DND-41 (cell line): ENCODE data around the gene PGM5.

Experiments
- ATAC-seq: fragments of 200-7000 bp; cut with Tn5 transposase; 3 replicates; pipeline ENCODE4 v1.9.1; 2021; ENCODE audit warnings: low read depth; ENCODE audit not compliant: insufficient read depth
- DNase-seq: peaks from one replicate; pipeline ENCODE4 v3.0.0-alpha.2; 2020
- H2AFZ ChIP-seq: 2 replicates; pipeline ENCODE4 v1.6.0; 2012; ENCODE audit warnings: low read depth, low read length
- H3K27ac ChIP-seq: 2 replicates; pipeline ENCODE4 v1.5.1; 2012; ENCODE audit warnings: low read length, inconsistent platforms
- H3K27me3 ChIP-seq: fragments of 200-600 bp; sonication (generic); 2 replicates; pipeline ENCODE4 v1.6.0; 2012; ENCODE audit warnings: low read length, mild to moderate bottlenecking, inconsistent platforms; ENCODE audit not compliant: insufficient read depth, poor library complexity
- H3K36me3 ChIP-seq: 2 replicates; pipeline ENCODE4 v1.5.1; 2012; ENCODE audit warnings: low read length, inconsistent platforms; ENCODE audit not compliant: insufficient read depth
- H3K4me1 ChIP-seq: 2 replicates; pipeline ENCODE4 v1.5.1; 2012; ENCODE audit warnings: mild to moderate bottlenecking, low read length; ENCODE audit not compliant: insufficient read depth
- H3K4me2 ChIP-seq: 2 replicates; pipeline ENCODE4 v1.6.0; 2012; ENCODE audit warnings: mild to moderate bottlenecking, moderate library complexity, low read length, inconsistent platforms; ENCODE audit not compliant: insufficient read depth
- H3K4me3 ChIP-seq, 2 experiments: fragments of 200-600 bp in 1 of 2; shearing (Covaris generic) in 1 of 2; 2 replicates each; pipeline ENCODE4 v1.5.1; 2012 to 2016; ENCODE audit warnings: inconsistent platforms in 2 of 2, low read length in 2 of 2, mild to moderate bottlenecking in 2 of 2, low read depth in 1 of 2, moderate library complexity in 1 of 2
- H3K79me2 ChIP-seq: 2 replicates; pipeline ENCODE4 v1.6.0; 2012; ENCODE audit warnings: low read length, inconsistent platforms; ENCODE audit not compliant: insufficient read depth
- H3K9ac ChIP-seq: 2 replicates; pipeline ENCODE4 v1.6.0; 2012; ENCODE audit warnings: low read depth, mild to moderate bottlenecking, inconsistent platforms, low read length, moderate library complexity
- H3K9me3 ChIP-seq: 2 replicates; pipeline ENCODE4 v1.5.1; 2012; ENCODE audit warnings: low read length, moderate library complexity, mild to moderate bottlenecking, inconsistent platforms; ENCODE audit not compliant: insufficient read depth, severe bottlenecking
- H4K20me1 ChIP-seq: 2 replicates; pipeline ENCODE4 v1.6.0; 2012; ENCODE audit warnings: low read length; ENCODE audit not compliant: insufficient read depth
- CTCF ChIP-seq: IDR thresholded peaks from 2 replicates; pipeline ENCODE4 v1.5.1; 2012; ENCODE audit warnings: borderline replicate concordance, low read length, moderate library complexity, mild to moderate bottlenecking; ENCODE audit not compliant: poor library complexity, severe bottlenecking; ENCODE audit errors: extremely low read depth
- EZH2 ChIP-seq: IDR thresholded peaks from 3 replicates; pipeline ENCODE4 v1.6.1; 2012; ENCODE audit warnings: borderline replicate concordance, low read depth, mild to moderate bottlenecking, moderate library complexity, low read length, inconsistent platforms; ENCODE audit not compliant: severe bottlenecking

PGM5 gene

GRCh38 chr9:68552700-68553476, 196.5 kb downstream of the PGM5 start:
- no peak for ATAC-seq

GRCh38 chr9:68555437-68556150, 199.2 kb downstream of the PGM5 start:
- no peaks in the 10 kb centered on the region for H3K4me1 ChIP-seq
- no peak overlapping the region for H2AFZ ChIP-seq
- H3K4me2 ChIP-seq, result no peak overlapping the region
- no peaks in the 10 kb centered on the region for H4K20me1 ChIP-seq
- H3K27ac ChIP-seq, result no peak overlapping the region
- H3K4me3 ChIP-seq, result no peak overlapping the region
- H3K36me3 ChIP-seq, result no peaks in the 10 kb centered on the region
- no peak overlapping the region for H3K9ac ChIP-seq
- H3K9me3 ChIP-seq, result no peaks in the 10 kb centered on the region
- DNase-seq, result no peak
- TF ChIP-seq CTCF (no peak), EZH2 (no peak)
- ATAC-seq, result no peak
- no peaks in the 10 kb centered on the region for H3K27me3 ChIP-seq
- H3K79me2 ChIP-seq, result no peaks in the 10 kb centered on the region

More at GRCh38 chr9:68552700-68553476, 196.5 kb downstream of the PGM5 start:
- H3K9me3 ChIP-seq, result no peaks in the 10 kb centered on the region
- no peak for TF ChIP-seq CTCF
- TF ChIP-seq EZH2, result no peak
- no peak overlapping the region for H3K9ac ChIP-seq
- no peak overlapping the region for H3K27ac ChIP-seq
- H3K79me2 ChIP-seq, result no peaks in the 10 kb centered on the region
- no peak overlapping the region for H2AFZ ChIP-seq
- no peaks in the 10 kb centered on the region for H3K4me1 ChIP-seq
- H3K27me3 ChIP-seq, result no peaks in the 10 kb centered on the region
- no peak for DNase-seq
- no peaks in the 10 kb centered on the region for H4K20me1 ChIP-seq
- H3K36me3 ChIP-seq, result no peaks in the 10 kb centered on the region
- H3K4me3 ChIP-seq, result no peak overlapping the region
- no peak overlapping the region for H3K4me2 ChIP-seq

- no peak for TF ChIP-seq CTCF
- H3K9ac ChIP-seq, result no peak overlapping the region
- no peaks in the 10 kb centered on the region for H3K4me1 ChIP-seq
- no peak overlapping the region for H2AFZ ChIP-seq
- no peaks in the 10 kb centered on the region for H3K36me3 ChIP-seq
- H3K27me3 ChIP-seq, result no peaks in the 10 kb centered on the region
- H4K20me1 ChIP-seq, result no peaks in the 10 kb centered on the region
- ATAC-seq (no peak), DNase-seq (no peak)
- no peaks in the 10 kb centered on the region for H3K79me2 ChIP-seq
- H3K27ac ChIP-seq, result no peak overlapping the region
- H3K4me2 ChIP-seq, result no peak overlapping the region
- H3K9me3 ChIP-seq, result no peaks in the 10 kb centered on the region
- no peak overlapping the region for H3K4me3 ChIP-seq
Observed at GRCh38 chr9:68558545-68558944, 202.1 kb downstream of the PGM5 start.
